Muscle of back (tissue), 13 donors: Measurements from ENCODE around the gene CLDN3. TPM values are rescaled to one million over a fixed set of nuclear protein-coding genes. Genes with fewer than 3 reads are reported as not detected.
"Not testable (repeated sequence)": the region's sequence is repeated elsewhere in the genome, so short reads cannot be mapped to it uniquely, and the experiment has no call there.

Source experiments
- DNase-seq, 3 donors: peaks; one replicate each; pipeline versions ENCODE4 v3.0.0 to v3.0.0-alpha.2; 2013
- long read RNA-seq, 9 donors: transcript quantifications; one replicate each; lab custom pipeline, GENCODE V29; 2026
- polyA plus RNA-seq, 10 donors: library from polyadenylated mRNA; unstranded; fragments of 120-200 nt; gene quantifications; one replicate each; pipeline ENCODE4 v1.2.1, GENCODE V29; 2013; ENCODE audit not compliant: insufficient read length in 10 of 10

CLDN3 gene, protein sequence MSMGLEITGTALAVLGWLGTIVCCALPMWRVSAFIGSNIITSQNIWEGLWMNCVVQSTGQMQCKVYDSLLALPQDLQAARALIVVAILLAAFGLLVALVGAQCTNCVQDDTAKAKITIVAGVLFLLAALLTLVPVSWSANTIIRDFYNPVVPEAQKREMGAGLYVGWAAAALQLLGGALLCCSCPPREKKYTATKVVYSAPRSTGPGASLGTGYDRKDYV
- polyA plus RNA-seq = under 1 TPM in 6 of 10 donors, not detected in 4; 0.16 to 0.29 (median 0.24) TPM
- long read RNA-seq, donor 1 = 0 reads
- long read RNA-seq, donor 2 = 0 reads
- long read RNA-seq, donor 3 = 0 reads
- long read RNA-seq, donor 4 = 0 reads
- long read RNA-seq, donor 5, partial matches to known transcripts = 0 of 1 reads
- long read RNA-seq, donor 5, other reads (novel, unspliced or antisense) = 0 of 1 reads
- long read RNA-seq, donor 6 = 0 reads
- long read RNA-seq, donor 7 = 0 reads
- long read RNA-seq, donor 8, partial matches to known transcripts = 0 of 2 reads
- long read RNA-seq, donor 8, other reads (novel, unspliced or antisense) = 0 of 2 reads
- long read RNA-seq, donor 9 = 0 reads

DNA sequence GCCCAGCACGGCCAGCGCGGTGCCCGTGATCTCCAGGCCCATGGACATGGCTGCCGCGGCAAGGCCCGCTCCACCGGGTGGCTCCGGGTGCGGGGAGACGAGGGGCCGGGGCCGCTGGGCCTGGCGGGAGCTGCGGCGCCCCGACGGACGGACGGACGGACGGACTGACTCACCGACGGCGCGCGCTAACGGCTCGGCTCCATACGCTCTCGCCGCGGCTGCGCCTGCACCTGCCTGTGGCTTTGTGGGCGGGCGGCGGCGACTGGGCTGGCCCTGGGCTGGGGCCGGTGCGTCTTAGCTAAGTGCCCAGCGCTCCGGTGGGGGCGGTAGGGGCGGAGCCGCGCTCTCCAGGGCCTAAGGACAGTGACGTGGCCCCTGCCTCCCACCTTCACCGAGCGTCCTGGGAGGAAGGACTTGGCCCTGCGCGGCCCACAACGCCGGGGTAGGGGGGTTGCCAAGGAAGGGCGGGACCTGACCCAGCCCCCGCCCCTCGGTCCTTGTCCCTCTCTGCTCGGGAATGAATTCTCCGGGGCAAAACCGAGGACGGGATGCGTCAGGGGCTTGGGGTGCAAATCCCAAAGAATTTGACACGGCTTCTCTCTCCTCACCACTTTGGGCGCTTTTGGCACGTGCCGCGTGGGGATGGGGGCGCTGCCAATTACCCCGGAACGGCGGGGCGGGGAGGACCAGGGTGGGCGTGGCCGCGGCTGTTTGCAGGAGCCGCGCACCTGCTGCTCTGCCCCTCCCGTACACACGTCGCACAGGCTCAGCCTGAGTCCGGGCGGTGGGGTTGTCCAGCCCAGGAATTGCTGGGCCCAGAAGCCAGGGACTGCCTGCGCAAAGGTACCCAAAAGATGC, at the start of gene CLDN3:
Gene CLDN3 (minus strand): TSS at position 269 of the 858 bp plus-strand sequence. CDS start 221 bp downstream, at position 48.
- no peak for DNase-seq

DNA sequence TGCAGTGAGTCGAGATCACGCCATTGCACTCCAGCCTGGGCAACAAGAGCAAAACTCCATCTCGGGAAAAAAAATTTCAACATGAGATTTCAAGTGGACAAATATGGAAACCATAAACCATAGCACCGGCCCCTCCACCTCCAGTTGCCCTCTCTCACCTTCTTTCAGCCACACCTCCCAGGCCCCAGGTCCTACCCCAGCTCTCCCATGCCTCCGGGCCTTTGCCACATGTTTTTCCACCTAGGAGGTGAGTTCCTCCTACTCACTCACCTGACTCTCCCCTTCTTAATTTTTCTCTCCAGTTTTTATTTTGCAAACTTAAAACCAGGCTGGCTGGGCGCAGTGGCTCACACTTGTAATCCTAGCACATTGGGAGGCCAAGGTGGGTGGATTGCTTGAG, 47.1 kb upstream of the CLDN3 start:
- DNase-seq = no peak

DNA sequence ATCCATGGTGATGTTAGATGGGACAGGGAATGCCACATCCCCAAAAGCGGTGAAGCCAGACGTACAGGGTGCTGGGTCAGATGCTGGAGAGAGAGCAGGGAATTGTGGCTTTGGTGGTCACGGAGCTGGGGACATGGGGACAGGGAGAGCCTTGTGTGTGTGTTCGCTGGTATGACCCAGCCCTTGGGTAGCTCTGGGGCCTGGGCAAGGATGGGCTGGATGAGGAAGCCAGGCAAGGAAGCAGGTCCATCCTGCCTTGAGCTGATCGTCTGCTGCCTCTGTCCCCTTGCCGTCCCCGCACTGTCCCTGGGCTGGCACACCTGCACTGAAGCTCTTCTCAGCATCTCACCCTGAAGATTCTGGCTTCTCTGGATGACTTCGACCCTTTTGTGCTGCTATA, 45.4 kb upstream of the CLDN3 start:
- no peak for DNase-seq

DNA sequence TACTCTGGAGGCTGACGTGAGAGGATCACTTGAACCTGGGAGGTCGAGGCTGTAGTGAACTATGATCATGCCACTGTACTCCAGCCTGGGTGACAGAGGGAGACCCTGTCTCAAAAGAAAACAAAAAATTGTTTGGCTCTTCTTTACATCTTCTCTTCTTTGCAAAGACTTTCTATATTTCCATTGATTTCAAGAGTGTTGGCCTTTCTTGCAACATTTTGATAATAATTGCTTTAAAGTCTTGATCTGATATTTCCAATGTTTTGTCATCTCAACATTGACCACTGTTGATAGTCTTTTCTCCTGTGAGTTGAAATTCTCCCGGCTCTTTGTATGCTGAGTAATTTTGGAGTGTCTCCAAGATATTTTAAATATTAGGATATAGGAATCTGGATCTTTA, 42.9 kb upstream of the CLDN3 start:
- DNase-seq = no peak

DNA sequence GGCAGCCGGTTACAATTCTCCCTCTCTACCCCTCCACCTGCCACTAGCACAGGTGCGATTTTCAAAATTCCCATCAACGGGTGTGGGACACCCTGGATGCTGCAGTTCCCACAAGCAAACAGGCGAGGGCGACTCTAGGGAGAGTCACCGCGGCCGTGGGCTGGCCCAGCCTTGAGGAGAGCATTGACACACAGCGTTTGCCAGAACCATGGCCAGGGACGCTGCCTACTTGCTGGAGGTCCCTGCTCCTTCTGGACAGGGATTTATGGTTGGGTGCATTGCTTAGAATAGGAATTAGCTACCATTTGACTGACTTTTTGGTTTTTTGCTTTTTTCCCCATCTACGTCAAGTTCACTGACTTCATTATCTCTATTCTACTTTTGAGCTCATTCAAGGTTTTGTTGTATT, 41.7 kb upstream of the CLDN3 start:
- no peak for DNase-seq

DNA sequence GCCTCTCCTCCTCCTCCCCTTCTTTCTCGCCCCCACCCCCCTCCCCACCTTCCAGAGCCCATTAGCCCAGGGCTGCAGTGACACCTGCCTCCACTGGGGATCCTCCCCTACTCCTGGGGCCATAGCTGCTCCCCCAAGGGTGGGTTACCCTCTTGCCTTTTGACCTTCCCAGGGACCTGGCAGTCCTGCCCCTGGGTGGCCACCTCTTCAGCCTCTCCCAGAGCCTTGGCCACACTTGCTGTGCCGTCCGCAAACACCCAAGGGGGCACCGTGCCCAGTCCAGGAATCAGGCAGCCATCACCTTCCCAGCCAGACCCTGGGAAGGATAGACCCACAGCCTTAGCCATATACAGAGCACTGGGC, 40.9 kb upstream of the CLDN3 start:
- no peak for DNase-seq

DNA sequence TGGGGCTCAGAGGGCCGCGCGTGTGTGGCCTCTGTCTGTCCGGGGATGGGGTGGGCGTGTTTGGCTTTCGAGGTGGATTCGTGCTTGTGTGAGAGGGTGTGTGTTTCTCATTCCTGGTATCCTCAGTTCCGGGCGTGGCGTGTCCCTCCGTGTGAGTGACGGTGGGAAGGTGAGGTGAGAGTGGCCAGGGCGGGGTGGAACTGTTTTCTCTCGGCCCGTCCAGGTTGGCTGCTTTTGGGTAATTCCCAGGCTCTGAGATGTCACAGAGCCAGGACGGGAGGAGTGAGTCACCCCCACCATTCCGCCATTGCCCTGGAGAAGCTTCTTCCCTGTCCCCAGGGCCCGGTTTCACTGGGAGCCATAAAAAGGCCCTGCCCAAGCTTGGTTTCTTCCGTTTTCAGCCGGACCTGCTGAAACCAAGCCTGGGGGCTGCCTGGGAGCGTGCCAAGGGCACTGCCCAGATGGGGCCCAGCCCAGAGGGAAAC, 39.4 kb upstream of the CLDN3 start:
- DNase-seq = no peak

DNA sequence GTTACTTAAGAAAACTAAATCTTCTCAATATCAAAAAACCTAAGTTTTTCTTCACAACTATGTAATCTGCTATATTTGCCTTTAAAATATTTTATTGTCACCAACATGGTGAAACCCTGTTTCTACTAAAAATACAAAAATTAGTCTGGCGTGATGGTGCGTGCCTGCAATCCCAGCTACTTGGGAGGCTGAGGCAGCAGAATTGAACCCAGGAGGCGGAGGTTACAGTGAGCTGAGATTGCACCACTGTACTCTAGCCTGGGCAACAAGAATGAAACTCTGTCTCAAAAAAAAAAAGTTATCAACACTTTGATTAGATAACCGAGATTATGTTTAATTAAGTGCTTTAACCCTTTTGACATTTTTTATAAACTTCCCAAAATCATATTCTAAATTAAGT, 32.4 kb upstream of the CLDN3 start:
- no peak for DNase-seq

DNA sequence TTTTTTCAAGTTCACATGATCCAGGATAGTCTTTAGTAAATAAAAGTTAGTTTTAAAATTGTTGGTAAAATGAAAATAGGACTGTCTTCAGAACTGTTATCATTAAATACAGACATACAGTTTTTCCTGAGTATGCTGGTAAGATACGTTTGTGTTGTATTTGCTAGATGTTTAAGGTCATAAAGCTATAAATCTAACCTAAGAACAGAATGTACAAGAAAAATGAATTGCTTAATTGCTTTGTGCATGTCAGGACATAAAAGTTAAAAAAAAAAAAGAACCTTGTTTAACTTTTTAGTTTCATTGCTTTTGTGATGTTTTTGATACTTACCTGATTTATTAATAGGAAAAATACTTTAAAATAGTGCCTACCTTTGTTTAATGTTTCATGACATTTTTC, 31.5 kb upstream of the CLDN3 start:
- no peak for DNase-seq

DNA sequence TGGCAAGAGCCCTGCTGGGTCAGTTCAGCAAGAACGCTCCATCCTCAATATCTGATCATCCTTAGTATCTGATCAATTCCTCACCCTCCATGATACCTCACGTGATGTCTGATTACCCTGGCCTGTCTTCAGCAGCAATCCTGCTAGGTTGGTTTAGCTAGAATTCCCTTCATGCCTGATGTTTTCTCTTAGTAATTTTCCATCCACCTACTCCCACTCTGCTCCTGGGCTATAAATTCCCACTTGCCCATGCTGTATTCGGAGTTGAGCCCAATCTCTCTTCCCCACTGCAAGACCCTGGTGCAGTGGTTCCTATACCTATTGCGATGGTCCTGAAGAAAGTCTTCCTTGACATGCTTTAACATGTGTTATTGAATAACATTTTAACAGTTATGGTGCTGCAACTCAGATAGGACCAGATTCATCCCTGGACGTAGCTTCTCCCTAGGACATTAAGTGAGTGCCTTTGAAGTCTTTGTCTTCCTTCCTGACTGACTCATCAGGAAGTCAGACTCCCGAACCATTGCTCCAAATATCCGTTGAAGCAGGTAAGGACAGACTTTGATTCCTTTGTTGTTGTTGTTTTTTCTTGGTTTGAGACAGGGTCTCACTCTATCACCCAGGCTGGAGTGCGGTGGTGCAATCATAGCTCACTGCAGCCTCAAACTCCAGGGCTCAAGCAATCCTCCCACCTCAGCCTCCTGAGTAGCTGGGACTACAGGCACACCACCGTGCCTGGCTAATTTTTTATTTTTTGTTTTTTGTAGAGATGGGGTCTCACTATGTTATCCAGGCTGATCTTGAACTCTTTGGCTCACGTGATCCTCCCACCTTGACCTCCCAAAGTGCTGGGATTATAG, 29.4 kb upstream of the CLDN3 start:
- no peak for DNase-seq

DNA sequence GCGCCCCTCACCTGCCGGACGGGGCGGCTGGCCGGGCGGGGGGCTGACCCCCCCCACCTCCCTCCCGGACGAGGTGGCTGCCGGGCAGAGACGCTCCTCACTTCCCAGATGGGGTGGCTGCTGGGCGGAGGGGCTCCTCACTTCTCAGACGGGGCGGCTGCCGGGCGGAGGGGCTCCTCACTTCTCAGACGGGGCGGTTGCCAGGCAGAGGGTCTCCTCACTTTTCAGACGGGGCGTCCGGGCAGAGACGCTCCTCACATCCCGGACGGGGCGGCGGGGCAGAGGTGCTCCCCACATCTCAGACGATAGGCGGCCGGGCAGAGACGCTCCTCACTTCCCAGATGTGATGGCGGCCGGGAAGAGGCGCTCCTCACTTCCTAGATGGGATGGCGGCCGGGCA, 27.1 kb upstream of the CLDN3 start:
- DNase-seq = not testable (repeated sequence)

DNA sequence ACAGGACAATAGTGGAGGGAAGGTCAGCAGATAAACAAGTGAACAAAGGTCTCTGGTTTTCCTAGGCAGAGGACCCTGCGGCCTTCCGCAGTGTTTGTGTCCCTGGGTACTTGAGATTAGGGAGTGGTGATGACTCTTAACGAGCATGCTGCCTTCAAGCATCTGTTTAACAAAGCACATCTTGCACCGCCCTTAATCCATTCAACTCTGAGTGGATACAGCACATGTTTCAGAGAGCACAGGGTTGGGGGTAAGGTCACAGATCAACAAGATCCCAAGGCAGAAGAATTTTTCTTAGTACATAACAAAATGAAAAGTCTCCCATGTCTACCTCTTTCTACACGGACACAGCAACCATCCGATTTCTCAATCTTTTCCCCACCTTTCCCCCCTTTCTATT, 26.6 kb upstream of the CLDN3 start:
- not testable (repeated sequence) for DNase-seq

DNA sequence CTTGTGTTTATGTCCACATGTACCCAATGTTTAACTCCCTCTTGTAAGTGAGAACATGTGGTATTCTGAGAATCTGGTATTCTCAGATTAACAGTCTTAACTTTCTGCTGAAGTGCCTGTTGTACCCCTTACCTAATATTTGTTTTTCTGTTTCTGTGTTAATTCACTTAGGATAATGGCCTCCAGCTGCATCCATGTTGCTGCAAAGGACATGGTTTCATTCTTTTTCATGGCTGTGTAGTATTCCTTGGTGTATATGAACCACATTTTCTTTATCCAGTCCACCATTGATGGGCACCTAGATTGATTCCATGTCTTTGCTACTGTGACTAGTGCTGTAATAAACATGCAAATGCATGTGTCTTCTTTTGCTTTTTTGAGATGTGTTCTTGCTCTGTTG, 25.1 kb upstream of the CLDN3 start:
- not testable (repeated sequence) for DNase-seq

DNA sequence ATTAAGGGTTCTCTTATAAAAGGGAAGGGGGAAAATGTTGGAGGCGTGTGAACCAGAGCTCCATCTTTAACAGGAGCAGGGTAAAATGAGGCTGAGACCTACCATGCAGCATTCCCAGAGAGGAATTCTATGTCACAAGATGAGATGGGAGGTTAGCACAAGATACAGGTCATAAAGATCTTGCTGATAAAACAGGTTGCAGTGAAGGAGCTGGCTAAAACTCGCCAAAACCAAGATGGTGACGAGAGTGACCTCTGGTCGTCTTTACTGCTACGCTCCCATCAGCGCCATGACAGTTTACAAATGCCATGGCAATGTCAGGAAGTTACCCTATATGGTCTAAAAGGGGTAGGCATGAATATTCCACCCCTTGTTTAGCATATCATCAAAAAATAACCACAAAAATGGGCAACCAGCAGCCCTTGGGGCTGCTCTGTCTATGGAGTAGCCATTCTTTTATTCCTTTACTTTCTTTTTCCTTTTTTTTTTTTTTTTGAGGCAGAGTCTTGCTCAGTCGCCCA, 21.2 kb upstream of the CLDN3 start:
- DNase-seq = not testable (repeated sequence)

DNA sequence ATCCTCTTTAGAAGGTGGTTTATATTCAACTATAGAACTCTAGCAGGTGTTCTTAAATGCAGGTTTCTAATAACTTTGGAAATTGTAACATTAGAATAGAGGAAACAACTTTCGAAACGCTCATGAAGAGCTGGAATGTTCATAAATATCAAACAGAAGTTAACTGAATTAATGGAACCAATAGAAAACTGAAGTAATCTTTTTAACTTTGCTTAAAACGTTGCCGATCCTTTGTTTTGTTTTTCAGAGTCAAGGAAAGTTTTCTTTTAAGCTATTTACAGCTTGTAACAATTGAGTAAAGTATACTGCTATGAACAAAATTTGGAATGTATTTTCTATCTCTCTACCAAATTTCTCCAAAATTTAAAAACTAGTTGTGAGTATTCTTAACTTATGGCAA, 19.0 kb upstream of the CLDN3 start:
- no peak for DNase-seq

DNA sequence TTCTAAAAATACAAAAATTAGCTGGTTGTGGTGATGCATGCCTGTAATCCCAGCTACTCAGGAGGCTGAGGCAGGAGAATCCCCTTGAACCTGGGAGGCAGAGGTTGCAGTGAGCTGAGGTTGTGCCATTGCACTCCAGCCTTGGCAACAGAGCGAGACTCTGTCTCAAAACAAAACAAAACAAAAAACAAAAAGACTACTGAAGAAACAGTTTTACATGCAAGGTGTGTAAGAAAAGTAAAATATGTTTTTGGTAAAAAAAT, 17.6 kb upstream of the CLDN3 start:
- not testable (repeated sequence) for DNase-seq

DNA sequence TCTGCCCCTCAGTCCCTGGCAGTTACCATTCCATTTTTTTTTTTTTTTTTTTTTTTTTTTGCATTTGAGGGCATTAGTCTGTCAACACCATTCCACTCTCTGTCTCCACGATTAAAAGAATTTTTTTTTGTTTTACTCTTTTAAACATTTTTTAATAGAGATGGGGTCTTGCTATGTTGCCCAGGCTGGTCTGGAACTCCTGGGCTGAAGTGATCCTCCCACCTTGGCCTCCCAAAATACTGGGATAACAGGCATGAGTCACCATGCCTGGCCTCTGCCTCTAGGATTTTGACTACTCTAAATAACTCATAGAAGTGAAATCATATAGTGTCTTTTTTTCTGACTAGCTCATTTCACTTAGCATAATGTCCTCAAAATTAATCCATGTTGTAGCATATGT, 16.5 kb upstream of the CLDN3 start:
- no peak for DNase-seq

DNA sequence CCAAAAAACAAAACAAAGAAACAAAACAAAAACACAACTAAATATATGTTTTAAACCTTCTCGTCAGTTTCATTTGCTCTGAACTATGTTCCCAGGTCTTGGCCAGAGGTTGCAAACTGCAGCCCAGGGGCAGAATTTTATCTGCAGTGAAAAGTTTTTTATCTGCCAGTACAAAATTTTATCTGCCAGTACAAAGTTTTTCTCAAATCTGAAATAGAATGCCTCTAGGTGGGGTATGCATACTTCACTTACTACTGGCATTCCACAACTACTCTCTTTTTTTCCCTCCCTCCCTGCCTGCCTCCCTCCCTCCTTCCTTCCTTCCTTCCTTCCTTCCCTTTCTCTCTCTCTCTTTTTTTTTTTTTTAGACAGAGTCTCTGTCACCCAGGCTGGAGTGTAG, 9.4 kb upstream of the CLDN3 start:
- DNase-seq = no peak

DNA sequence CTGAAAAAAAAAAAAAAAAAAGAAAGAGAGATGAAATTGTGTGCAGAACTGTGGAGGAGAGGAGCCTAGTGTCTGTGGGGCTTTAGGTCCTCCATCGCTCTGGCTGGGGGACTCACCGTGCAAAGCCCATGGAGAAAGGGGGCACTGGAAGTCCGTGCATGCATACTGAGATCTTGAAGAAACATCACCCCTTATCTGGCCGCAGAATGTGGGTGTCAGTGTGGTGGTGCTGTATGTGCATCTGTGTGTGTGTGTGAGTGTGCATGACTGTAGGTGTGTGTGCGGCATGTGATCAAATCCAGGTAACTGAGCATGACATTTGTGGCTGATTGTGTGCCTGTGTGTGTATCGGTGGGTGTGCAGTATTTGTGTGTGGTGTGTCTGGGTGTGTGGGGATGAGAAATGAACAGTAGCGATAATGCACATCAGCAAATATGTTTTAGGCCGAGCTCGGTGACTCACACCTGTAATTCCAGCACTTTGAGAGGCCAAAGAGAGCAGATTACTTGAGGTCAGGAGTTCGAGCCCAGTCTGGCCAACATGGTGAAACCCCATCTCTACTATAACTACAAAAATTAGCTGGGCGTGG, 8.8 kb upstream of the CLDN3 start:
- DNase-seq = no peak

DNA sequence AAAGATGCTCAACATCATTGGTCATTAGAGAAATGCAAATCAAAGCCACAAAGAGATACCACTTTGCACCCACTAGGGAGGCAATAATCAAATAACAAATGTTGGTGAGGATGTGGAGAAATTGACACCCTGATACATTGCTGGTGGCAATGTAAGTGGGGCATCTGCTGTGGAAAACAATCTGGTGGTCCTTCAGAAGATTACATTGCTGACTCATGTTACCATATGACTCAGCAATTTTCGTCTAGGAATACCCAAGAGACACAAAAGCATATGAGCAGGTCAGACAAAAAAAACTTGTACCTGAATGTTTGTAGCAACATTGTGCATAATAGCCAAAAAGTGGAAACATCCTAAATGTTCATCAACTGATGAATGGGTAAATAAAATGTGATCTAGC, 4.9 kb upstream of the CLDN3 start:
- DNase-seq = no peak
